ENCODE data around the gene NPTX1.

The NPTX1 gene

GRCh38 chr17:80486692-80487091 lies 10.3 kb upstream of the NPTX1 start:
- H3K4me3 ChIP-seq (ENCODE audit: low read length) = no peak overlapping the region
- TF ChIP-seq, protein P1, sequence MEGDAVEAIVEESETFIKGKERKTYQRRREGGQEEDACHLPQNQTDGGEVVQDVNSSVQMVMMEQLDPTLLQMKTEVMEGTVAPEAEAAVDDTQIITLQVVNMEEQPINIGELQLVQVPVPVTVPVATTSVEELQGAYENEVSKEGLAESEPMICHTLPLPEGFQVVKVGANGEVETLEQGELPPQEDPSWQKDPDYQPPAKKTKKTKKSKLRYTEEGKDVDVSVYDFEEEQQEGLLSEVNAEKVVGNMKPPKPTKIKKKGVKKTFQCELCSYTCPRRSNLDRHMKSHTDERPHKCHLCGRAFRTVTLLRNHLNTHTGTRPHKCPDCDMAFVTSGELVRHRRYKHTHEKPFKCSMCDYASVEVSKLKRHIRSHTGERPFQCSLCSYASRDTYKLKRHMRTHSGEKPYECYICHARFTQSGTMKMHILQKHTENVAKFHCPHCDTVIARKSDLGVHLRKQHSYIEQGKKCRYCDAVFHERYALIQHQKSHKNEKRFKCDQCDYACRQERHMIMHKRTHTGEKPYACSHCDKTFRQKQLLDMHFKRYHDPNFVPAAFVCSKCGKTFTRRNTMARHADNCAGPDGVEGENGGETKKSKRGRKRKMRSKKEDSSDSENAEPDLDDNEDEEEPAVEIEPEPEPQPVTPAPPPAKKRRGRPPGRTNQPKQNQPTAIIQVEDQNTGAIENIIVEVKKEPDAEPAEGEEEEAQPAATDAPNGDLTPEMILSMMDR (conservative IDR thresholded peaks at IDR 0.05; ENCODE audit: low read length) = no peak
- DNase-seq (ENCODE audit: low read depth) = no peak

DNA sequence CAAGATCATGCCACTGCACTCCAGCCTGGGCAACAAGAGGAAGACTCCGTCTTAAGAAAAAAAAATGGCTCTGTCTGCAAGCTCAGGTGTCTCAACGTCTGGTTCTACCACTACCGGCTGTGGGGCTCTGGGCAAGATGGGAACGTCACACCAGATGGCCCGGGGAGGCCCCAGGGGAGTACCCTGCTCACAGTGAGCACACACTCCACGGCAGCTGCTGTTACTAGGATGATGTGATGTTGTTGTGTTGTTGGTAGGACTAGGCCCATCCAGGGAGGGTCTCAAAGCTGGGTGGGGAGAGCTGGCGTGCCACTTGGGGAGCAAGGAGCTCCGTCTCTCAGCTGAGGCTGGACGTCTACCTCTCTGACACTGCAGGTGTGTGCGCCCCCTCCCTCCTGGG lies 9.4 kb upstream of the NPTX1 start:
- TF ChIP-seq, protein P1 (conservative IDR thresholded peaks at IDR 0.05; ENCODE audit: low read length) = no peak
- H3K4me3 ChIP-seq (ENCODE audit: low read length) = no peak overlapping the region
- DNase-seq (ENCODE audit: low read depth) = no peak

DNA sequence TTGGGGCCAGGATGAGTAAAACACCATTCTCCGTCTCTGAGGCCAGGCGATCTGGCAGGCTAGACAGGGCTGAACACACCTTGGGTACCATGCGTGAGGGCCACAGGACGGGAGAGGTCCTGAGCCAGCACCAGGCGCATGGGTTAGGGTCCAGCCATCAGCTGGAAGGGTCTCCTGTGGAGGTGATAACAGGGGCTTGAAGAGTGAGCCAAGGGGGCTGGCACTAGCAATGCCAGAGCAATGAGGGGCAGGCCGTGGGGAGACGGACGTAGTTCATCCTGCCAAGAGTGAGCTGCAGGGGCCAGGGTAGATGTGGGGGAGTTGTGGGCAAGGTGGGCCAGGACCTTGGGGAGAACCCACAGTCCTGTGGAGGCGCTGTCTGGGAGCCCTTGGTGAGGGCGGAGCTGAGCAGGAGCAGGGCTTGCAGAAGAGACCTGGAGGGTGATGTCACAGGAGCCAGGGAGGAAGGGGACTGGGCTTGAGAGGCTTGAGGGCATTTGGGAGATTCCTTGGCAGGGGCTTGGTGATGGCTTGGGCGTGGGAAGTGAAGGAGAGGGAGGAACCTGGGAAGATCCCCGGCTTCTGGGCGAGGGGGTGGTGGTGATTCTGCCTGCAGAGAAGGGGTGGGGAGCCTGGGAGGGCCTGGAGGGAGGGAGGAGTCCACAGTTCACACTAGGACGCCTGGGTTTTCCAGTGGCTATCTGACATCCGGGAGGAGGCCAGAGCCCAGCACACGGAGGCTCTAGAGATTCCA lies 6.3 kb upstream of the NPTX1 start:
- H3K4me3 ChIP-seq (ENCODE audit: low read length) = no peak overlapping the region
- TF ChIP-seq, protein P1 (conservative IDR thresholded peaks at IDR 0.05; ENCODE audit: low read length) = no peak
- no peak for DNase-seq (ENCODE audit: low read depth)

DNA sequence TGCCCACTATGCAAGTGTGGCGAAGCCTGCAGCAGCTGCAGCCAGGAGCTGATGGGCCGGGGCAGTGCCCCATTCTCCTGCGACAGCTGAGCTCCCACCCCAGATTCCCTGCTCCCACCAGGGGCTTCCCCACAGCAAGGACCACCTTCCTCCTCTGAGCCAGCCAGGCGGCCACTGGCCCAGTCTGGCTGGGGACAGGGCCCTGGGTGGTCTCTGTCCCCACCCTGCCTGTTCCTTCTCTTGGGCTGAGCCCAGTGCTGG lies 5.6 kb upstream of the NPTX1 start:
- H3K4me3 ChIP-seq (ENCODE audit: low read length) = no peak overlapping the region
- TF ChIP-seq, protein P1 (conservative IDR thresholded peaks at IDR 0.05; ENCODE audit: low read length) = no peak
- DNase-seq (ENCODE audit: low read depth) = no peak

DNA sequence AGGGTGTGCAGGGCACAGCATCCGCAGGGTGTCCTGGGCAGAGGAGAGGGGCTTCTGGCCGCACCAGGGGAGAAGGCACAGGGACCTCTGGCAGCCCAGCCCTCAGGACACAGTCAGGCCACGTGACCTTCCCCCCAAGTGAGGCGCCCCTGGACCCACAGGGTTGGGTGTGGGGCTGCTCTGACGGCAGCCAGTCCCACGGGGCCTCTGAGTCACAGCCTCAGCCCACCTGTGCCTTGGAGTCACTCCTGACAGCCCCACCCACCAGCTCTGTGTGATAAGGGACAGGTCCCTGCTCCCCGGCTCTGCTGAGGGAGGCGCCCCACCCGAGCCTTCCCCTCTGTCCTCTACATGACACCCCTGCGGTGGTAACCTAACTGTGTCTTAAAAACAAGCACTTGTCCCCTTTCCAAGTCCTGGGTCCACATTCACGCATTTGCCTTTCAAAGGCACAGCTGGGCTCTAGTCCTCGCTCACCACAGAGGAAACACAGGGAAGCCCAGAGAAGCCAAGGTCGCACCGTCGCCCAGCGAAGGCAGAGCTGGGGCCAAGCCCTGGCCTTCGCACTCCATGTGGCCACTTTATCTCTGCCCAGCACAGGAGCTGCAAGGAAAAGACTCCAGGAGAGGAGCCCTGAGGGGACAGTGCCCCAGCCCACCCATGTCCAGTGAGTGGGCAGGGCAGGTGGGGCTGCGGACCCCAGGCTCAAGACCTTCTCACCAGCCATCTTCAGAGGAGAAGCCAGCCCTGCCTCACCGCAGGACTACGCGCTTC lies 5.1 kb upstream of the NPTX1 start:
- TF ChIP-seq, protein P1 (conservative IDR thresholded peaks at IDR 0.05; ENCODE audit: low read length) = no peak
- no peak overlapping the region for H3K4me3 ChIP-seq (ENCODE audit: low read length)
- DNase-seq (ENCODE audit: low read depth) = no peak

DNA sequence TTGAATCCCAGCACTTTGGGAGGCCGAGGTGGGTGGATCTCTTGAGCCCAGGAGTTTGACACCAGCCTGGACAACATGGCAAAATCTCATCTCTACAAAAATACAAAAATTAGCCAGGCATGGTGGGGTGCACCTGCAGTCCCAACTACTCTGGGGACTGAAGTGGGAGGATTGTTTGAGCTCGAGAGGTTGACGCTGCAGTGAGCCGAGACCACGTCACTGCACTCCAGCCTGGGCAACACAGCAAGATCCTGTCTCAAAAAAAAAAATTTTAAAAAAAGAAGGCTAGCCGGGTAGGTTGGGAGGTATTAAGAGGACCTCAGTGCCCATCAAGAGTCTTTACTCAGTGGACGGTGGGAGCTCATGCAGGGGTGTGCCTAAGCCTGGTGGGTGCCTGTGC lies 3.8 kb upstream of the NPTX1 start:
- TF ChIP-seq, protein P1 (conservative IDR thresholded peaks at IDR 0.05; ENCODE audit: low read length) = no peak
- DNase-seq (ENCODE audit: low read depth) = no peak
- no peak overlapping the region for H3K4me3 ChIP-seq (ENCODE audit: low read length)

DNA sequence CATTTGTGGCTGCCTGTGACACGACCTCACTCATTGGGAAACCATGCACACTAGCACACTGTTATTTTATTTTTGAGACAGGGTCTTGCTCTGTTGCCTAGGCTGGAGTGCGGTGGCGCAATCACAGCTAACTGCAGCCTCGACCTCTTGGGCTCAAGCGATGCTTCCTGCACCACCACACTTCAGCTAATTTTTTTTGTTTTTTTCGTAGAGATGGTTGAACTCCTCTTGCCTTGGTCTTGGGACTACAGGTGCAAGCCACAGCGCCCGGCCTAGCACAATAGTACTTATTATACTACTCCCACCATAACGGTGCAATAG lies 2.8 kb upstream of the NPTX1 start:
- no peak for DNase-seq (ENCODE audit: low read depth)
- TF ChIP-seq, protein P1 (conservative IDR thresholded peaks at IDR 0.05; ENCODE audit: low read length) = no peak
- no peak overlapping the region for H3K4me3 ChIP-seq (ENCODE audit: low read length)
